CD4-positive, alpha-beta T cell treated with Interleukin-4 for 1 hour (primary cell): ENCODE results near the gene TMEM179B.
A peak's percentile ranks its signal among the peaks of the same experiment; 100 is the strongest.
"Not testable (repeated sequence)": the region's sequence is repeated elsewhere in the genome, so short reads cannot be mapped to it uniquely, and the experiment has no call there.

Experiments
- DNase-seq, 2 donors: peaks; one replicate each; pipeline ENCODE4 v3.0.0-alpha.2; 2020 to 2022

Gene TMEM179B

DNA sequence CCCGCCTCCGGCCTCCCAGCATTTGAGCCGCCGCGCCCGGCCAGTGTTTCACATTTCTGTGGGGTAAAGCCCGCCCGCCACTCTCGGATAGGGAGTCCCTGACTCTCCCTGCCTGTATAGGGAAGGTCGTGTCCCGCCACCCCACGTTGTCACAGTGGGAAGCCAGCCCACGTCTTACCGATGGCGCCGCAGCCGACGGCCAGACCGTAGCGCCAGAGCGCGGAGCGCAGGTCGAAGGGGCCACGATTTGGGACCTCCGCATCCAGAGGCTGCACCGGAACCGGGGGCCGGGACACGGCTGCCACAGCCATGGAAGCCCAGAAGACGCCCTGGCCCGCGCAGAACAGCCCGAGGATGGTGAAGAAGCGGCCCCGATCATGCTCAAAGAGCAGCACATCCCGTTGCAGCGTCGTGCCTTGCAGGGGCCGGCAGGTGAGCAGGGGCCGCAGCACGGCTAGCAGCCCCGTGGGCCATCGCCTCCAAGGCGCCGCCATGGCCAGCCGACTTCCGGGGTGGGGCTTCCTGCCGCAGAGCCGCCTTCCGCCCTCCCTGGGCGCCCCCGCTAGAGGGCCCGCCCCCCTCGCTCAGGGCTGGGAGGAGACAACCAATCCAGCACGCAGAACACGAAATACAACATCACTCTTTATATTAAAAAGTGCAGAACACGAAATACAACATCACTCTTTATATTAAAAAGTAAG lies 4.4 kb downstream of the TMEM179B start, which contains the start of gene TMEM223:
Gene TMEM223, minus strand, starts transcription at position 506 of the 701 bp plus-strand sequence. Its CDS starts 12 bp downstream, at position 494.
- peak; percentile 87 to 90 for DNase-seq

DNA sequence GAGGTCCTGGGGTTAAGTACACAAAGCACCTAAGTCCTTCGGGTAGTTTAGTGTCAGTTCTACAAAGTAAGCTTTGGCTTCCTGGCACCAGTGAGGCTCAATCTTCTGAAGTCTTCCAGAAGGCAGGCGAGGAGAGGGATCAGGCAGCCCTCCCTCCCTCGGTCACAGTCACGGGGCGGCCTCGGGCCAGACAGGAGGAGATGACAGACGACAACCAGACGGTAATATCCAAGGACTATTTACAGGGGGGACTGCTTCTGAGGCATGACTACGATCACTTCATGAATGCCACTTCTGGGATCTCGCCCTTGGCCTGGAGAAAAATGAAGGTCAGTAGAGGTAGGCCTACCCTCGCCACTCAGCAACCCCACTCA lies 5.0 kb downstream of the TMEM179B start:
- DNase-seq: no peak

GRCh38 chr11:62794201-62794775 lies 7.1 kb downstream of the TMEM179B start:
- no peak for DNase-seq

- DNase-seq: no peak
These were observed 9.1 kb downstream of the TMEM179B start for GRCh38 chr11:62796281-62796680.

- DNase-seq: no peak
These were observed 12.3 kb downstream of the TMEM179B start for GRCh38 chr11:62799486-62799885.

DNA sequence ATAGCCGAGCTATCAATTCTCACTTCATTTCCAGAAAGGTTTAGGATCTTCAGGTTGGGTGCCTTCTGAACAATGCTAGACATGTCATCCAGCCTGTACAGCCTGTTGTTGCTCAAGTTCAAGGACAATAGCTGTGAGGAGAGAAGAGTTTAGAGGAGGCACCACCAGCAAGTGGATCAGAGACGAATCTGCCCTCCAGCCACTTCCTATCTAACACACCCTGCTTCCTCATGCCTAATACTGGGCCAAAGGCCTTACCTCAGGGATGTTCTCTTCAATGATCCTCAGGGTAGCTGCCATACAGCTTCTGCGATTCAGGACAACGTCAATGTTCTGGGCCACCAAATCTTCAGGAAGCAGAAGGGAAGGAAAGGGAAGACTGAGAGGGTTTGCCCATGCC lies 13.9 kb downstream of the TMEM179B start:
- DNase-seq: no peak

DNA sequence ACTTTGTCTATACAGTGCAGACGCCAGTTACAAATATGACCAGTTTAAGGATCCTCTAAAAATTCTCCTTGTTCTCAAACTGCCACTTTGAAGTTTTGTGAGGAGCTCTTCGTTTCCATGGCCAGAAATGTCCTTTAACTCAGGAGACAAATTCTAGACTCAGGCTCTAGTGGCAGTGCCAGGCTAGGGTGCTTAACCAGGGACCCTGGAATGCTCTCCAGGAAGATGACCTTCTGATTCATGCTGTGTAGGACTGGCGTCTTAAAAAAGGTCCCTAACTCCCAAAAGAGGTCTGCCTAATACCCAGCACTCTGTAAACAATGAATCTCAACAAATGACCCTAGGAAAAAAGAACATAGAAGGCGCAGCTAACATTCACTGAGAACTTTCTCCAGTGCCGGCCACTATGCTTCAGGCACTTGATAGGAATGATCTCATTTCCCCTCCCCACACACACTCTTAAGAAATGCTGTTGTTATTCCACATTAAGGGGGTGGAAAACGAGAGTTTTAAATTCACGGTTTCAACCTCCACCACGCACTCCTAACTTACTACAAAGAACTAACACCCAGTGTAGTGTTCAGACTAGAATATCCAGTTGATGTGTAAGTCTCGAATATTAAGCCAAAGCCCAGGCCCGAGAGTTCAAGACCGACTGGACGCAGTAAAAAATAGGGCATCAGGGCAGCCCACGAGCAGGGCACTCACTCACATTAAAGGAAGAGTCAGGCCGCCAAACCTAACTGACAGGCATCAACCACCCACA lies 17.3 kb downstream of the TMEM179B start:
- DNase-seq: no peak

GRCh38 chr11:62805076-62805892 lies 18.1 kb downstream of the TMEM179B start, which contains the start of gene NXF1:
Gene NXF1, minus strand, starts transcription at chr11:62805440. Its CDS starts 84 bp downstream, at chr11:62805356.
- peak; percentile 95 to 96 for DNase-seq

GRCh38 chr11:62805961-62806441 lies 18.8 kb downstream of the TMEM179B start:
- peak; percentile 22 to 48 for DNase-seq

GRCh38 chr11:62806611-62807121 lies 19.5 kb downstream of the TMEM179B start:
- peak in 1 of 2 donors; percentile 63 for DNase-seq

GRCh38 chr11:62810748-62811147 lies 23.5 kb downstream of the TMEM179B start:
- DNase-seq: no peak

GRCh38 chr11:62811659-62812058 lies 24.5 kb downstream of the TMEM179B start:
- no peak for DNase-seq

GRCh38 chr11:62816557-62816956 lies 29.4 kb downstream of the TMEM179B start:
- peak in 1 of 2 donors; percentile 59 for DNase-seq

DNA sequence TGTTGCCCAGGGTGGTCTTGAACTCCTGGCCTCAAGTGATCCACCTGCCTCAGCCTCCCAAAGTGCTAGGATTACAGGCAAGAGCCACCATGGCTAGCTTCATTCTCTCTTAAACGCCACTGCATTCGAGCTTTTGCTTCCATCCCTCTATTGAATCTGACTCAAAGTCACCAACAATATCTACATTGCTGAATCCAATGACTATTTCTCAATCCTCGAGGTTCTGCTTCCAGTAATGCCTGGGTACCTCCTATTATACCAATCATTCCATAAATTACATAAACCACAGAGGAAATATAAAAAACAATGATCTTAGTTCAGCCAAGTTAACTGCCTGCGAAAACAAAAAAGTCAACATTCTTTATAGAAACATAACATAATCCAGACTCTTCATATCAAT lies 29.9 kb downstream of the TMEM179B start:
- DNase-seq: no peak

- no peak for DNase-seq
These were observed 36.5 kb downstream of the TMEM179B start for GRCh38 chr11:62823677-62824076.

DNA sequence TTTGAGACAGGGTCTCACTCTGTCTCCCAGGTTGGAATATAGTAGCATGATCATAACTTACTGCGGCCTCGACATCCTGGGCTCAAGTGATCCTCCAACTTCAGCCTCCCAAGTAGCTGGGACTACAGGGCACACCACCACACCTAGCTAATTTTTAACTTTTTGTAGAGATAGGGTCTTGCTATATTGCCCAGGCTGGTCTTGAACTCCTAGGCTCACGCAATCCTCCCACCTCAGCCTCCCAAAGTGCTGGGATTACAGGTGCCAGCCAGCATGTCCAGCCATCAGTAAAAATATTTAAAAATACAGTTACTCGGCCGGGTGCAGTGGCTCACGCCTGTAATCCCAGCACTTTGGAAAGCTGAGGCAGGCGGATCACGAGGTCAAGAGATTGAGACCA lies 40.9 kb downstream of the TMEM179B start:
- not testable (repeated sequence) for DNase-seq

GRCh38 chr11:62830904-62831519 lies 43.8 kb downstream of the TMEM179B start:
- DNase-seq: peak in 1 of 2 donors; percentile 14

DNA sequence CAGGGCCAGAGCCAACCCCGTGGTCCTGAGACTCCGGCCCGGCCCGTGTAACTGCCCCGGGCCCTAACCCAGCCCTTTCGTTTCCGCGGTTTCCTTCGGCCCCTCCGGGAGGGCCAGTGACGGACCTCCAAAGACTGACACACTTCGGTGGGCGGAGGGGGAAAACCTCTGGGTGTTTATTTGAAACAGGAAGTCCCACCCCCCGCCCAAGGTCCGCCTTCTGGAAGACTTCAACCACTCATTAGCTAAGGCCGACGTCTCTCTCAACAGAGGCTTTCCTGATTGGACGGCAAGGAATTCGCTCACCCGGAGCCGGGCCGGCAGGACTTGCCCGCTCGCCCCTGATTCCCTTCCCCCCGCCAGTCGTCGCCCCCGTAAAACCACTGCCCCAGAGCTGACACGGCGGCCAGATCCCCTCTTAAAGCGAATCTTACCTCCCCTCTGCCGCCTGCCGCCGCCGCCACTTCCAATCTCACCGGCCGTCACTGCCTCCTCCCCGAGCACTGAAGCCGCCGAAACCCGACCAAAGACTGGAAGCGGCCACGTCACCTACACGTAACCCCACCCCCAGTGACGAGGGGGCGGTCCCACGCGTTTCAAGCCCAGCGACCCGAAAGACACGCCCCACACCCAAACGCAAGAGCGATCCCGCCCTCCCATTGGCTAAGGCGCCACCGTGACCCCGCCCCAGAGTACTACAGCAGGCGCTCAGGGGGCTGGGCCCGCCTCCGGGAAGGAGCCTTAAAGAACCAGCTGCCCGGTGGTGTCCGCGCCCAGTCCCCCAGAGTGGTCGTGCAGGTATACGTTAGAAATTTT lies 44.5 kb downstream of the TMEM179B start, which contains the start of gene STX5:
Gene STX5, minus strand, starts transcription at position 532 of the 816 bp plus-strand sequence. CDS start 808 bp downstream, outside the sequence.
- peak; percentile 99 for DNase-seq

GRCh38 chr11:62832336-62833234 lies 45.4 kb downstream of the TMEM179B start, which contains the start of gene TEX54:
Gene TEX54, minus strand, starts transcription at chr11:62832841.
- no peak for DNase-seq

- no peak for DNase-seq
These were observed 48.1 kb downstream of the TMEM179B start for GRCh38 chr11:62835336-62835735.
